CD4-positive, alpha-beta T cell treated with Interleukin-10 for 1 hour (primary cell): ENCODE data around the gene EMID1.
A peak's percentile ranks its signal among the peaks of the same experiment; 100 is the strongest.
"Not testable (repeated sequence)": the region's sequence is repeated elsewhere in the genome, so short reads cannot be mapped to it uniquely, and the experiment has no call there.

Experiments
- DNase-seq: peaks from one replicate; pipeline ENCODE4 v3.0.0-alpha.2; 2020

Gene EMID1

GRCh38 chr22:29231971-29232959, 26.6 kb downstream of the EMID1 start:
- DNase-seq: no peak

- no peak for DNase-seq
Measured at GRCh38 chr22:29233277-29233877, 27.7 kb downstream of the EMID1 start.

- DNase-seq: not testable (repeated sequence)
Measured at GRCh38 chr22:29240481-29240880, 34.8 kb downstream of the EMID1 start.

GRCh38 chr22:29243874-29244446, 38.3 kb downstream of the EMID1 start:
- no peak for DNase-seq

- DNase-seq: no peak
Measured at GRCh38 chr22:29244785-29245625, 39.3 kb downstream of the EMID1 start.

GRCh38 chr22:29245626-29246385, 40.1 kb downstream of the EMID1 start:
- DNase-seq: peak; percentile 69

GRCh38 chr22:29247891-29248290, 42.2 kb downstream of the EMID1 start:
- not testable (repeated sequence) for DNase-seq

- no peak for DNase-seq
Measured at GRCh38 chr22:29251265-29251664, 45.6 kb downstream of the EMID1 start.

GRCh38 chr22:29251981-29252911, 46.5 kb downstream of the EMID1 start:
- DNase-seq: no peak

GRCh38 chr22:29253561-29254285, 48.0 kb downstream of the EMID1 start:
- no peak for DNase-seq

- no peak for DNase-seq
Measured at GRCh38 chr22:29254286-29254660, 48.6 kb downstream of the EMID1 start.

GRCh38 chr22:29255064-29255621, 49.4 kb downstream of the EMID1 start:
- no peak for DNase-seq

- DNase-seq: no peak
Measured at GRCh38 chr22:29256606-29257325, 51.1 kb downstream of the EMID1 start.

GRCh38 chr22:29257751-29258181, 52.1 kb downstream of the EMID1 start:
- DNase-seq: no peak

- no peak for DNase-seq
Measured at GRCh38 chr22:29258407-29259252, 52.9 kb downstream of the EMID1 start.

GRCh38 chr22:29259253-29259899, 53.7 kb downstream of the EMID1 start:
- no peak for DNase-seq

- no peak for DNase-seq
Measured at GRCh38 chr22:29260031-29260560, 54.4 kb downstream of the EMID1 start.
